T-helper 22 cell (primary cell): ENCODE results near the gene ITPR1.

Experiments used
- DNase-seq: peaks from one replicate; pipeline ENCODE4 v3.0.0-alpha.2; 2020; ENCODE audit warnings: low read depth

Gene ITPR1

DNA sequence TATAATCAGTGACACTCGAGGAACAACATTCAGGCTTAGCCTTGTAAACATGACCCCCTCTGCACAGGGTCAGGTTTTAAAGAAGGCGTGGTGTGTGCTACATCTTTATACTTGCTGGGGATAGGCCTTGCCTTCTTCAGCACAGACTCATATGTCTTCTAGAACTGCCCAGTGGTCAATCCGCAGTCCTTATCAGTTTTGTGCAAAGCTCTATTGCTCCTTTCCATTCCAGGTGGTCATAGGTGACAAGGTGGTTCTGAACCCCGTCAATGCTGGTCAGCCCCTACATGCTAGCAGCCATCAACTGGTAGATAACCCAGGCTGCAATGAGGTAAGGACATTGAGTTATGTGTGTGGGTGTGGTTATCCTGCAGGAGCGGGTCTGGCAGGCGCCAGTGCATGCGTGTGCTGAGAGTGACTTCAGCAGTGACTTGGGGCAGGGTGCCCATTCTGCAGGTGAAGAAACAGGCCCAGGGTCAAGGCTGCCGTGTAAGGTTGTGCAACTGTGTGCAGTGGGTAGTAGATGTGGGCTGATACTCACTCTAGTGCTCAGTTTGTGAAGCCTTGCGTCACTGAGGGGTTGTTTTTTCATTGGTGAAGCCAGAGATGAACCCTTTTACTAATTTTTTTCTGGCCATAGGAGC, 150.9 kb downstream of the ITPR1 start:
- DNase-seq: no peak

DNA sequence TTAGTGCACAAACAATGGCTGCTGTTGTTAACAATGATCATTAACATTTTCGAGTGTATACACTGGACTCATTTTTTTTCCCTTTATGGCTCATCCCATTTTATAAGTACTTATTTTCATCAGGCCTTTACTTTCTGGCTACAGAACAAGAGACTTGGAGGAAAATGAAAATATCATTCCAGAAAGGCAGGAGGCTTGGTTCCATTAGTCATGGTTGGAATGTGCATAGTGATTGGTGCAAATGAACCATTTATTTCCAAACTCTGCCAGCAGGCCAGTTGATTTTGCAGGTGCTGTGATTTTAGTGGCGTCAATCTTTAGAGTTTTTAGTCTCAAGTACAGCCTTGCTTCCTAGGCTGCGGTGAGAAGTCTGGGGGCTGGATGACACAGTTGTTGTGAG, 151.8 kb downstream of the ITPR1 start:
- no peak for DNase-seq

DNA sequence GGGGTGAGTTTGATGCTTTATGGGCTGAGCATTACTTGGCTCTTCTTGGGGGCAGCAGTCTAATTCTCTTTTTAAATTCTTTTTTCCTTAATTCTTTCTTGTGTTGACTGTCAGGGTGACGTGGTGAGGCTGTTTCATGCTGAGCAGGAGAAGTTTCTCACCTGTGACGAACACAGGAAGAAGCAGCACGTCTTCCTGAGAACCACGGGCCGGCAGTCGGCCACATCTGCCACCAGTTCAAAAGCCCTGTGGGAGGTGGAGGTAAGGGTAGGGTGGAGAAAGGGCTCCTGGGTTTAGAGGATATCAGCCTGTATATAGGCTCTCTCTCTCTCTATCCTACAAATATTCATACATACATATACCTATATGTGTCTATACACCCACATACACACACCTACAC, 152.3 kb downstream of the ITPR1 start:
- DNase-seq: no peak

DNA sequence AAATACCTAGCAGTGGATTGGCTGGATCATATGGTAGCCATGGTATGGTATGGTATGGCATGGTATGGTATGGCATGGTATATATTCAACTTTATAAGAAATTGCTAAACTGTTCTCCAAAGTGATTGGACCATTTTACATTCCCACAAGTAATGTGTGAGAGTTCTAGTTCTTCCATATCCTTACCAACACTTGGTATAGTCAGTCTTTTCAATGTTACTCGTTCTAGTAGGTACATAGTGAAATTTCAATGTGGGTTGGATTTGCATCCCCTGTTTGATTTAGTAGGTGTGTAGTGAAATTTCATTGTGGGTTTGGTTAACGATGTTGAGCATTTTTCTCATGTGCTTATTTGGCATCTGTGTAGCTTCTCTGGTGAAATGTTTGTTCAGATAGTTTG, 154.3 kb downstream of the ITPR1 start:
- DNase-seq: no peak

DNA sequence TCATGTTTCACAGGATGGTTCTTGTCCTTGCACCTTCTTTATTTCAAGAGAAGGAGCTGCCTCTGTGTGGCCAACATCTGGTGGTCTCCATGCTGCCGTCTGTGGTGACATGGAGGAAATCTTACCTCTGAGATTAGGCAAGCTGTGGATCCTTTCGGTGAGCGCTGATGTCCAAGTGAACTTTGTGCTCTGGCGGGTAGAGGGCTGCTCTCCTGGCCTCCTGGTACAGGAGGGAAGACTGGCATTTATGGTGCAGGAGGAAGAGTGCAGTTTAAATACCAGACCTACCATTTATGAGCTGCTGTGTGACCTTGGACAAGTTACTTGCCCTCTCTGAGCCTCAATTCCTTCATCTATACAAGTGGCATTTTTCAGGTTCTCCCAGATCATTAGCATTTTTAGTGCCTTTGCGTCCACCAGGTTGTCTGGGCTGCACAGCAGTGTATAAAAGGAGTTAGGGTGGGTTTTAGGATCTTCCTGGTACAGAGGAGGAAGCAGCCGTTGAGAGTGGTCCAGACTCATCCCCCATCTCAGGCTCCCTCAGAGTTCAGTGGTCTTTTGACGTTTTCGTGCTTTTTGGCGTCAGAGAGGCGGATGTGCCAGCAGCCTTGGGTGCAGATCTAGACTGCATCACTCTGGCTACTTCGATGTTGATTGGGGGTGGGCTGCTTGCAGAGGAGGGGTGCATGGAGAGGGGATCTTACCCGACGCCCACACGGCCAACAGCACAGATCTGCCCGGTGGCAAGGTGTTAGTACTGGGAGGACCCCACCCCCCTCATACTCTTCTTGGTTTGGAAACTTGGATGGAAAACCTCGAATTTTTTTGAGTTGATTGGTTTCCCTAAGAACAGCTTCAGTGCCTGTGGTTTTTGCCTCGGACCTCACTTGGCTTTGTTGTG, 162.2 kb downstream of the ITPR1 start:
- DNase-seq: no peak

DNA sequence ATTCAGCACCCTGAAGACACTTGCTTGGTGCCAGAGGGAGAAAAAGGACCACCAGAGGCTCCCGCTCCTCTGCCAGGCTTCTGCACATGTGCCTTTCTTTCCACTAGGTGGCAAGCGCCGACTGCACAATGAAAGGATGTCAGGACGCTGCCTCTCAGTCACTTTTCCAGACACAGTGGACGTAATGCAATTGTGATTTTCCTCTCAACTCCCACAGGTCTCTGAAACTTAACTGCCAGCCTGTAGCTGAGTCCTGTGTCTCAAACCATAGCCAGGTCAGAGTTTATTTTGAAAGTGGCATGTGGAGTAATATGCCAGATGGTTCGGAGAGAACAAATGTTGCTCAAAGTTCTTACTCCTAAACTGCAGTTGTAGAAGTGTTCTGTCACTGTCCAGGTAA, 162.9 kb downstream of the ITPR1 start:
- DNase-seq: no peak

DNA sequence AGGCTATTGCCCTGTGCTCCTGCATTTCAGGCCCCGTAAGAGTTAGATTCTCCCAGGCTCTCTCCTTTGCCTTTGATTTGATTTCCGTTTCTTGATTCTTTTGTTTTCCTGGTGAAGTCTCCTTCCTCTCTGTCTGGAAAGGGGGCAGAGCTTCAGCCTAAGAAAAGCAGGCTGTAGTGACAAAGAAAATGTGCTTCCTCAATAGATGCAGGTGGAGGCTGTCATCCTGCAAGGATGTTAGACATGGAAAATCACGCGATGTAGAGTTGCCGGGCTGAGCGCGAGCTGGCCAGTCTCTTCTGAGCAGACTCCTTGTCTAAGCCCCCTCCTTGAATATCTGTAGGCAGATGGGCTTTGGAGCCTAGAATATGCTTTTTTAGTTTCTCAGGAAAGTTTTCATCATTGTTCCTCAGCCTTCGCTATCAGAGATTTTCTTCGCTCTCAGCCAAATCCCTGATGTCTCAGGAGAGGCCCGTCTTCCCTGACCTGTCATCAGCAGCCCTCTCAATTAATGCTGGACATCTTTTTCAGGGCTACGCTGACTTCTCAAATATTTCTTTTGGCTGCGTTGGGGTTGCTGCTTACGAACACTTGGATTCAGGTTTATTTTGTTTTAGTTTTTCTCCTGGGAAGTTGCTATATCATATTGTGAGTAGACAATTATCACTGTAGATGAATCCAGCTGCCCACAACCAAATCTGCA, 163.6 kb downstream of the ITPR1 start:
- no peak for DNase-seq

DNA sequence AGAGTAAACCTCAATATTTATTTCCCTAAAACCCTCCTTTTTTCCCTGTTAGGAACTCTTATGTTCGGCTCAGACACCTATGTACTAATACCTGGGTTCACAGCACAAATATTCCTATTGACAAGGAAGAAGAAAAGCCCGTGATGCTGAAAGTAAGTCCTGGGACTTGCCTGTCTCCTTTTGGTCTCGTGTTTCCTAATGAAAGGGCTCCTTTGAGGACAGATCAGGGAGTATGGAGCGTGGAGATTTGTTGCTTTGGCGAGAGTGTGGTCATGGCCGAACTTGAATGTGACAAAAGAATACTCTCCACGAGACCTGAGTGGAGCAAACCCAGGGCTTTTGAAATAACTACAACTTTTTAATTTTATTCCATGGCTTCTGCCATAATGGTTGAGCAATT, 167.8 kb downstream of the ITPR1 start:
- no peak for DNase-seq

DNA sequence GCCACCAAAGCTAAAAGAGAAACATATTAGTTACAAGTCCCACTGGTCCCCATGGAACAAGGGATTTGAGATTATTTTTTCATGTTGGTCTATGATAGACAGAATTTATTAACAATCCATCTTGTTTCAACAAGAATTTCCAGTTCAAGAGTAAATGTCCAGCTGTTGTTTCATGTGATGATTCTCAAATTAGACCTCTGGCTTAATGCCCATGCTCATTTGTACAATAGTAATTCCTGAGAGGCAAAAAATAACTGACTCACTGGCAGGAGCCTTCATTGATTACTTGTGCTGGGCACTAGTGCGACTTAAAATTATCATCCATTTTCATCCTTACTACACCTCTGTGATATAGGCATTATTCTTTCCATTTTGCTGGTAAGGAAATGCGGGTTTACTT, 171.3 kb downstream of the ITPR1 start:
- no peak for DNase-seq

DNA sequence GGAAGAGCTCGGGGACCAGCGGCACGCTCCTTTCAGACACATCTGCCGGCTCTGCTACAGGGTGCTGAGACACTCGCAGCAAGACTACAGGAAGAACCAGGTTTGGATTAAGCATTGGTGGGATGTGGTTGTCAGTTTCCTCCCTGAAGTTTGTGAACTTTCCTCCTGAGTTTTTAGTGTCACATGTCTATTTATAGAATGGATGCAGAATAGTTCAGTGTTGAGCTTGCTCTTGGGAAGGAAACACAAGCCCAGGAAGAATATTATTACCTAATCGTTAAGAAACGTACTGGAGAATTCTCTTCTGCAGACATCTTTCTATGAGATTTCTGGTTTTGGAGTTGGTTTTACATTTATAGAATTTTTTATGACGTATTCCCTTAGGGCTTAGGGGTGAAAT, 172.0 kb downstream of the ITPR1 start:
- DNase-seq: no peak

DNA sequence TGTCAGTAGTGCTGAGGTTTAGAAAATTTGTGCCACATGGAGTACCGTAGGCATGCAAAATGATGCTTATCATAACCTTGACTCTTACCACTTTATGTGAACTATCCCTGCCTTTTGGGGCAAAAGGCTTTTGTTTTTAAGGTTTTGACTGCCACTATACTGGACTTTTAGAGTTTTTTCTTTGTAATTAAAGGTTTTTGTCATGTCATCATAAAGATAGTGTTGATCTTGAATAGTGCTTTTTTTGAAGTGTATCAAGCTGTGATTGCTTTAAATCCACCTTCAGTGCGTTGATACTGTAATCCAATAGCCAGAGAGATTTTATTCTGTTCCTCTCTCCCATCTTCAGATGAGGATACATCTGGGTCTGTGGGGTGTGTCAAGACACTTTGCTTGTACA, 172.9 kb downstream of the ITPR1 start:
- DNase-seq: no peak

DNA sequence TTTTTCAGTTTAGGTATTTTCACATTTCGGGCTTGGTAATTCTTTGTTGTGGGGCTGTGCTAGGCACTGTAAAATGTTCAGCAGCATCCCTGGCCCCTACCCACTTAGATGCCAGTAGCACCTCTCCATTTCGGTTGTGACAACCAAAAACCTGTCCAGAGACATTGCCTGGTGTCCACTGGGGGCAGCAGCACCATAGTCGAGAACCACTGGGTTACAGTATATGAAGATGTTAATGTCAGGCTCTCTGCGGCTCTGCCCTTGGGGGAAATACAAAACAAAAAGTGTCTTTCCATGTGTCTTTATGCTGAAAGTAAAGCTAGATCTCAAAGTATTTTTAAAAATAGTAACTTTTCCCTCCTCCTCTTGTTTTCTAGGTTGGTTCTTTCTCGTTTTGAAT, 177.2 kb downstream of the ITPR1 start:
- DNase-seq: no peak

DNA sequence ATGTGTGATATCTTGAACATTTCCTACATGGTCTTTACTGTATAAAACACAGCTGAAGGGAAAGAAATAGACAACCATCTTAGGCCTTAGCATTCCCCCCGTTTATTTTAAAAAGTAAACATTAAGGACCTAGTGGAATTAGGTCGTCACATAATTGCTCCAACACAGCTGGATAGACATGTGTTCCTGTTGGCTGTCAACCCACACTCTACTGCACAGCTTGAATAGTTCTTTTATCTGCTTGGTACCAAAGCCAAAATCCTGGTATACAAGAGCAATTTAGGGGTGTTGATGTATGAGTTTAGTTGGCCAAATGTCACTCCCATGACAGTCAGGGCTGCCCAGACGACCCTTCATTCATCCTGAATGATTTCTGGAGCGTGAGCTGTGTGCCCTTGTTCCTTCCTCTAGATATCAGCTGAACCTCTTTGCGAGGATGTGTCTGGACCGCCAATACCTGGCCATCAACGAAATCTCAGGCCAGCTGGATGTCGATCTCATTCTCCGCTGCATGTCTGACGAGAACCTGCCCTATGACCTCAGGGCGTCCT, 179.7 kb downstream of the ITPR1 start:
- no peak for DNase-seq

DNA sequence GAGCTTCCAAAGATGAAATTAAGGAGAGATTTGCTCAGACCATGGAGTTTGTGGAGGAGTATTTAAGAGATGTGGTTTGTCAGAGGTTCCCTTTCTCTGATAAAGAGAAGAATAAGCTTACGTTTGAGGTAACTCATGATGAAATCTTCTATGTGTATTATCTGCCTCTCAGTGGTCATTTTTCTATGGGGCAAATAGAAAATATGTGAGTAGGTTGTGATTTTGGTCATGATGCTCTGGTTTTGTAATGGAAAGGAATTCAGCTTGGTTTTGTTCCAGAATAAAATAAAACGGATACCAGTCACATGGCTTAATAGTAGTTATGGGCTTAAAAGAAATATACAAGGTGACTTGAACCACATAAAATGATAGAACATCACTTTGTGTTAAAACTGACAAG, 181.1 kb downstream of the ITPR1 start:
- DNase-seq: no peak

DNA sequence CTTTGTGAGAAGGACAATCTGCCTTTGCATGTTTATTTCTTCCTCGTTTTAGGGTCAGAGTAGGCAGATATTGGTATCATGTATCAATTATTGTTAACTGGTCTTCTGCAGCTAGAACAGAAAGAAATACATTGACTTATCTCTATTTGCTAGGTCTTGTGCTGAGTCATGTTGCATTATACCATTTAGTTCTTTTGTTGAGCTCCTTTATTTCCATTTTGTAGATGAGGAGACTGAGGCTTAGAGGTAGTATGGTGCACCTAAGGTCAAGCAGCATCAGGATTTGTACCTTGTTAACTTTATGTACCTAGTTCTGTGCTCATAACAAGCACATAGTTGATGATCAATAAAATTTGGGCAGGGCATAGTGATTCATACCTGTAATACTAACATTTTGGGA, 182.6 kb downstream of the ITPR1 start:
- DNase-seq: no peak

DNA sequence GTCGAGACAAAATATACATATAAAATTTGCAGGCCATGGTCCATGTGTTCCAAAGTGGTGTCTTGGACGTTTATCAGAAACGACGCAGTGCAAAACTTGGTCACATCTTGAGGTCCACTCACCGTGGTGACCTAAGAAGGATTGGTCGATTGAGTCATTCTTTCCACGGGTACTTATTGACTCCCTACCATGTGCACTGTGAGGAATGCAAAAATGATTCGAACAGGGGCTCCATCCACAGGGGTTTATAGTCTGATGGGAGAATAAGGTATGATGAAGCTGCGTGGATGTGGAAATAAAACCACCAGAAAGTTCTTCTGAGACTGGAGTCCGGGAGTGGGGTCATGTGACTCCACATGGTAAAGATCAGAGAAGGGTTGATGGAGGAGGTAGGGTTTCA, 185.2 kb downstream of the ITPR1 start:
- DNase-seq: no peak

DNA sequence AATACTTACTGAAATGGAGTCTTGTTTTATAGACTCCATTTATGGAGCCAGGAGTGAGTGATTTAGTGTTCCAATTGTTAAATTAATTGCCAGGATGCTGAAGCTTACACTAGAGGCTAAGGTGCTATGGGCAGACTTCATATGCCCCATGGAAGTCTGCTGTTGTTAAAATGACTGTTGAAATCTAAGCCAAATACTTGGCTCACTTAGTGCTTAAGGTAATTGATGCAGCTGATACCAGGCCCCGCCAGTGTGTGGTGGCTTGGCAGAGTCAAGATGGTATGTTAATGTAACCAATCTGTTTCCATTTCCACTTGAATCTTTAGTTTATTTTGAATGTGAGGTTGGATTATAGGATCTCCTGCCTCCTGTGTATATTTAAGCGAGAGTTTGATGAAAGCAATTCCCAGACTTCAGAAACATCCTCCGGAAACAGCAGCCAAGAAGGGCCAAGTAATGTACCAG, 187.1 kb downstream of the ITPR1 start:
- no peak for DNase-seq

DNA sequence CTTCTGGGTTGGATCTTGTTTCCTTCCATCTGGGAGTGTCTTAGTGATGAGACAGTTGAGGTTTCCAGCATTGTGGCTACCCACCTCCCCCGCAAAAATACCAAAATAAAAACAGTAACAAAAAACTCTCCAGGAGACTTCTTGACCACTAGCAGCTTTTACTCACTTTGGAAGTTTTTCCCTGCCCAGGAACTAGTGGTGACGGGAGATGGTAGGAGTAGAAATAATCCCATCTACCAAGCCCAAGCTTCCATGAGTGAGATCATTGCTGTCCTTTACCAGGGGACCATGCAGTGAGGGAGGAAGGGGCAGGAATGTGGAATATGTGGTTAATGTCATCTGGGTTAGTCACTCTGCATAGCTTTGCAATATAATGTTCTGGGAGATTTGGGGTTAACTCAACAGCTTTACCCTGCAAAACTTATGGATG, 187.7 kb downstream of the ITPR1 start:
- no peak for DNase-seq

DNA sequence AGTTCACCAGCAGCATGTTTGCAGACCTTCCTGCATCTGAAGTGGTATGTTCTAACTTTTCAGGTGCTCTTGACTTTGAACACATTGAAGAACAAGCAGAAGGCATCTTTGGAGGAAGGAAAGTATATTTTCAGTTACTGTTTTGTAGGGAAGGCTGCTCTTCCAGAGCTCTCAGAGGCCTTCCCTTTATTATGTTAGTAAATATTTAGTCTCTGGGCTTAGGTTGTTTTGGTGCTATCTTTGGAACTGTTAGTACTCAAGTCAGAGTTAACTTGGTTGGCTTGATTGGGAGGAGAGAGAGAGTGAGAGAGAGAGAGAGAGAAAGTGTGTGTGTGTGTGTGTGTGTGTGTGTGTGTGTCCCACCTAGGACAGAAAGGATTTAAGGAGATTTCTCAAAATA, 188.2 kb downstream of the ITPR1 start:
- no peak for DNase-seq

DNA sequence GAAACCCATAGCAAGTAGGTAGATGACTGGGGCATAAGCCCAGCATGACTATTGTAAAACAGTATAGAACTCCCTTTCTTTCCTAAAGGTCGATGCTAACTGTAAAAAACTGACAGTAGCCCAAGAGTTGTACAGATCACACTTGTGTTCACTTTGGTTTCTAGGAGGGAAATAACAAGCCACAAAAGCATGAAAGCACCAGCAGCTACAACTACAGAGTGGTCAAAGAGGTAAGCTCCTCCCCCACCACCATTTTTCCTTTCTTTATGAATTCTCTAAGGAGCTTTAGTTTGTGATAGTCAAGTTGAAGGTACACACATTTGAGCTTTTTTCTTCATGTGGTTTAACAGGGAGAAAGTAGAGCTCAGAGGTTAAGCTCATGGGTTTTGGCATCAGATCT, 191.0 kb downstream of the ITPR1 start:
- DNase-seq: no peak

DNA sequence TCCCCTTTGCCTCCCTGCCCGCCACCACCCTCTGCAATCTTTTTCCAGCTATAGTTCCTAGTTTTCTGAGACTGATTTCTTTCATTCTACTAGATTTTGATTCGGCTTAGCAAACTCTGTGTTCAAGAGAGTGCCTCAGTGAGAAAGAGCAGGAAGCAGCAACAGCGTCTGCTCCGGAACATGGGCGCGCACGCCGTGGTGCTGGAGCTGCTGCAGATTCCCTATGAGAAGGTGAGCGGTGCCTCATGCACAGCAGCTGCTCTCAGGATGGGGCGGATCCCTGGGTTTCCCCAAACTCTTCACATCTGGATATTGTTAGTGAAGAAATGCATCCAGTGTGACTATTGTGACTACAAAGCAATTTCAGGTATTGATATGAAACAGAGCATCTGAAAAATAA, 191.8 kb downstream of the ITPR1 start:
- DNase-seq: no peak

DNA sequence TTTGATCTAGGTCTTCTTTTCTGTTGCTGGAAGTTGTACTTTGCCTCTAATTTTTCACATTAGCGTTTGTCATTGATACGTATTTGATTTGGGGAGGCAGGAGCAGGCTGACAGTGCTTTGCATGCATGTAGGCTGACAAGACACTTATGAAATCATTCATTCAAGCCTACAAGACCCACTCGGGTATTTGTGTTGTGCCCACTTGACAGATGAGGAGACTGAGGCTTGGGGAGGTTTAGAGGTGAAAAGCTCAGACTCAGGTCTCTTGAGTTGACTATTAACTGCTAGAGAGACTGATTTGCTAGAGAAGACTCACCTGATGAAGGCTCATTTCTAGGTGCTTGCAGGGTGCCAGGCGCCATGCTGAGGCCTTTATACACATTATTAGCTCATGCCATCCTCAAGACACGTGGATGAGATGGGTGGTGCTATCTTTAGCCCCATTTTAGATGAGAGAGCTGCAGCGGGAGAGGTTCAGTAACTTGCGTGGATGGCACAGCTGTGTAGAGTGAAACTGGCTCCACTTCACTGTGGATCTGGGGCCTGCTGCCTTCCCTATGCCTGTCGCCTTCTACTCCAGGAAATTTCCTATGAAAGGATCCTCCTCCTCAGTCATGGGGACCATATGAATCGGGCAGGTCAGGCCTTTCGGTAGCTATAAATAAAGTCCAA, 192.7 kb downstream of the ITPR1 start:
- DNase-seq: no peak
